HepG2 (cell line): ENCODE results near the gene UBE4A.

Experiments
- CTCF ChIP-seq: sonication (generic); formaldehyde crosslinking; IDR thresholded peaks from 2 replicates; pipeline ENCODE4 v1.5.0; 2020; ENCODE audit warnings: mild to moderate bottlenecking, missing genetic modification reagents, moderate library complexity
- E2F1 ChIP-seq: sonication (generic); formaldehyde crosslinking; IDR thresholded peaks from 2 replicates; pipeline ENCODE4 v1.5.0; 2020; ENCODE audit warnings: missing genetic modification reagents
- HDAC6 ChIP-seq: fragments of 200-600 bp; sonication (generic); IDR thresholded peaks from 2 replicates; pipeline ENCODE4 v1.7.0; 2017; ENCODE audit warnings: mild to moderate bottlenecking, antibody characterized with exemption, low read length, low read depth
- PAX8 ChIP-seq: sonication (generic); formaldehyde crosslinking; IDR thresholded peaks from 2 replicates; pipeline ENCODE4 v1.8.0; 2022; ENCODE audit warnings: mild to moderate bottlenecking, missing genetic modification reagents, borderline replicate concordance
- SMARCC2 ChIP-seq: fragments of 450-650 bp; IDR thresholded peaks from 2 replicates; pipeline ENCODE4 v1.6.1; 2017; ENCODE audit warnings: antibody characterized with exemption, mild to moderate bottlenecking
- SUZ12 ChIP-seq: fragments of 150-350 bp; IDR thresholded peaks from 2 replicates; pipeline ENCODE4 v1.6.1; 2014; ENCODE audit warnings: low read depth, low read length
- TAF1 ChIP-seq: sonication (generic); formaldehyde crosslinking; IDR thresholded peaks from 2 replicates; pipeline ENCODE4 v1.4.0; 2020; ENCODE audit warnings: missing genetic modification reagents
- ZBTB26 ChIP-seq: IDR thresholded peaks from 2 replicates; pipeline ENCODE4 v1.6.1; 2016; ENCODE audit warnings: missing compliant biosample characterization, missing genetic modification reagents, borderline replicate concordance
- ZBTB33 ChIP-seq: sonication (generic); formaldehyde crosslinking; IDR thresholded peaks from 2 replicates; pipeline ENCODE4 v1.4.0; 2020; ENCODE audit warnings: missing genetic modification reagents
- ZFX ChIP-seq: sonication (generic); formaldehyde crosslinking; IDR thresholded peaks from 2 replicates; pipeline ENCODE4 v1.4.0; 2020; ENCODE audit warnings: mild to moderate bottlenecking, low read depth, missing genetic modification reagents, moderate library complexity
- ZNF138 ChIP-seq: sonication (generic); formaldehyde crosslinking; IDR thresholded peaks from 2 replicates; pipeline ENCODE4 v1.5.0; 2020; ENCODE audit warnings: mild to moderate bottlenecking, low read depth, missing genetic modification reagents
- ZSCAN30 ChIP-seq: sonication (generic); formaldehyde crosslinking; IDR thresholded peaks from 2 replicates; pipeline ENCODE4 v1.5.0; 2020; ENCODE audit warnings: mild to moderate bottlenecking, missing genetic modification reagents

- TF ChIP-seq HDAC6 (no peak), SUZ12 (no peak), ZBTB33 (CRISPR knock-in tag) (no peak), E2F1 (CRISPR knock-in tag) (no peak), ZFX (CRISPR knock-in tag) (no peak), ZBTB26 (no peak), SMARCC2 (no peak), CTCF (CRISPR knock-in tag) (no peak), ZSCAN30 (CRISPR knock-in tag) (no peak), PAX8 (no peak), ZNF138 (CRISPR knock-in tag) (no peak), TAF1 (CRISPR knock-in tag) (no peak)
These were observed 47.1 kb upstream of the UBE4A start for GRCh38 chr11:118312328-118312727.
